ENCODE data around the gene ZNF880.

The ZNF880 gene

GRCh38 chr19:52428937-52429336 is 59.2 kb downstream of the ZNF880 start, which contains the start of gene ZNF534:
ZNF534 (plus strand) TSS chr19:52429148; CDS start chr19:52431475, 2,327 bp downstream.
- no peak within 1 kb of the TSS for H3K4me3 ChIP-seq (ENCODE audit: low read depth, low read length)
- DNase-seq (ENCODE audit: low read depth) = no peak
- TF ChIP-seq POLR2A (IDR thresholded peaks at IDR 0.05; ENCODE audit: extremely low read depth, insufficient read length) (no peak), CTCF (IDR thresholded peaks at IDR 0.05; ENCODE audit: low read depth, low read length) (no peak), MYC (IDR thresholded peaks at IDR 0.05; ENCODE audit: low read depth, low read length) (no peak), MAX (IDR thresholded peaks at IDR 0.05; ENCODE audit: low read depth, low read length) (no peak)

Measured in NB4 (cell line).